Daoy (cell line): ENCODE data around the gene B4GAT1. TPM values are rescaled to one million over a fixed set of nuclear protein-coding genes. Genes with fewer than 3 reads are reported as not detected.
"Not testable (repeated sequence)": the region's sequence is repeated elsewhere in the genome, so short reads cannot be mapped to it uniquely, and the experiment has no call there.

Experiments
- DNase-seq: peaks from one replicate; pipeline ENCODE4 v3.0.0-alpha.2; 2015; ENCODE audit warnings: low read depth
- total RNA-seq: library from RNA; depleted of rRNA; stranded (reverse); fragments of >200 nt; shearing (Covaris generic); gene quantifications from 2 replicates; pipeline ENCODE4 v1.2.3, GENCODE V29; 2014

The B4GAT1 gene
- total RNA-seq, 1 experiment from 2014 or later: 34.5 TPM

DNA sequence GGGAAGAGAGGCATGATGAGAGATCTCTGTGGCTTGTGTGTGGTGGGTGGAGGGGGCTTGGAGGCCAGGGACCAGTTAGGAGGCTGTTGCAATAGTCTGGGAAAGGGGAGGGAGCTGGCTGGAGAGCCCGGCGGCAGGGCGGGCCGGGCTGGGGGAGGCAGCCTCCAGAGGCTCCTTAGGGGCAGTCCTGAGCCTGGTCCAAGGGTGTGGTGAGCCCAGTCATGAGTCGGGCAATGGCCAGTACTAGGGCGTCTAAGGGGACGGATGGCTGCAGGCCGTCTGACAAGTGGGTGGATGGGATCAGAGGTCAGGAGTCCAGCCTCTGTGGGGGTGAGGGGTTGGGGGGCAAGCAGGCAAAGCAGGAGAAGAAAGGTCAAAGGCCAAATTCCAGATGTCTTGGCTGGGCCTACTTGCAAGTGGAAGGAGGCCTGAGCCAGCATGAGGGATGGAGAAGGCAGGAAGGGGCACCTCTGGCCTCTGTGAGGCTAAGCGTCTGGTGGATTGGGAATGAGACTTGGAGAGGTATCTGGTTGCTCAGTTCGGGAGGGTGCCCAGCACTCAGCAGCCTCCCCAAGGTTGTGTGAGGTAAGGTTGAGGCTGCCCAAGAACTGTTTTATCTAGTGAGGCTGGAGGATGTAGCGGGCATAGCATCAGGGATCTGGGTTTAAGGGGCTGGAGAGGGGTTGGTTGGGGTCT lies 24.5 kb downstream of the B4GAT1 start:
- no peak for DNase-seq

DNA sequence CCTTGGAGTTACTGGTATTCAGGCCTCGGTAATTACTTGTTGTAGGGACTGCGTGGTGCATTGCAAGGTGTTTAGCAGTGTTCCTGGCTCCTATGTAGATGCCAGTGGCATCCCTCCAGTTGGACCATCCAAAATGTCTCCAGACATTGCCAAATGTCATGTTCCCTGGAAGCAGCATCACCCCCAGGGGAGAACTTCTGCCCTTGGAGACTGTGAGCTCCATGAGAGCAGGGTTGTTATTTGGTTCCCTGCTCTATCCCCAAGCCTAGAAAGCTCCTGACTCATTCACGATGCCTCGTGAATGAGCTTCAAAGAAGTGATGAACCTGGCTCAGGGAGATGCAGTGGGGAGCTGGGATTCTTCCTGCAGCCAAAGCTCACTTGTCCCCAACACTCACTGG lies 25.8 kb downstream of the B4GAT1 start:
- DNase-seq: no peak

DNA sequence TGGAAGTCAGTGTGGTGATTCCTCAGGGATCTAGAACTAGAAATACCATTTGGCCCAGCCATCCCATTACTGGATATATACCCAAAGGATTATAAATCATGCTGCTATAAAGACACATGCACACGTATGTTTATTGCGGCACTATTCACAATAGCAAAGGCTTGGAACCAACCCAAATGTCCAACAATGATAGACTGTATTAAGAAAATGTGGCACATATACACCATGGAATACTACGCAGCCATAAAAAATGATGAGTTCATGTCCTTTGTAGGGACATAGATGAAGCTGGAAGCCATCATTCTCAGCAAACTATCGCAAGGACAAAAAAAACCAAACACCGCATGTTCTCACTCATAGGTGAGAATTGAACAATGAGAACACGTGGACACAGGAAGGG lies 26.7 kb downstream of the B4GAT1 start:
- not testable (repeated sequence) for DNase-seq

DNA sequence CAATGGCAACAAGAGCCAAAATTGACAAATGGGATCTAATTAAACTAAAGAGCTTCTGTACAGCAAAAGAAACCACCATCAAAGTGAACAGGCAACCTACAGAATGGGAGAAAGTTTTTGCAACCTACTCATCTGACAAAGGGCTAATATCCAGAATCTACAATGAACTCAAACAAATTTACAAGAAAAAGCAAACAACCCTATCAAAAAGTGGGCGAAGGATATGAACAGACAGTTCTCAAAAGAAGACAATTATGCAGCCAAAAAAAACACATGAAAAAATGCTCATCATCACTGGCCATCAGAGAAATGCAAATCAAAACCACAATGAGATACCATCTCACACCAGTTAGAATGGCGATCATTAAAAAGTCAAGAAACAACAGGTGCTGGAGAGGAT lies 27.1 kb downstream of the B4GAT1 start:
- not testable (repeated sequence) for DNase-seq

DNA sequence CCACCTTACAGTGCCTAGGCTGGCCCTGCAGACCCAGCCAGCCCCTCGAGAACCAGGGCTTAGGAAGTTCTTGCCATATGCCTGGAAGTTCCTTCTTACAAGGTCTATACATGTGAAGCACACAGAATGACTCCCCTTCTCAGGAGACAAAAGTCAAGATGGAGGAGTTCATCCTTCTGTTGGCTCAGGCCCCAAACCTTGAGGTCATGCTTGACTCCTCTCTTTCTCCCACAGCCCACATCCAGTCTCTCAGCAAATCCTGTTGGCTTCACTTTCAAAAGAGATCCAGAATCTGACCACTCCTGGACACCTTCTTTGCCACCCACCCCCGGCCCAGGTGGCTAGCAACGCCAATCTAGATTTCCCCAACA lies 28.8 kb downstream of the B4GAT1 start:
- no peak for DNase-seq

DNA sequence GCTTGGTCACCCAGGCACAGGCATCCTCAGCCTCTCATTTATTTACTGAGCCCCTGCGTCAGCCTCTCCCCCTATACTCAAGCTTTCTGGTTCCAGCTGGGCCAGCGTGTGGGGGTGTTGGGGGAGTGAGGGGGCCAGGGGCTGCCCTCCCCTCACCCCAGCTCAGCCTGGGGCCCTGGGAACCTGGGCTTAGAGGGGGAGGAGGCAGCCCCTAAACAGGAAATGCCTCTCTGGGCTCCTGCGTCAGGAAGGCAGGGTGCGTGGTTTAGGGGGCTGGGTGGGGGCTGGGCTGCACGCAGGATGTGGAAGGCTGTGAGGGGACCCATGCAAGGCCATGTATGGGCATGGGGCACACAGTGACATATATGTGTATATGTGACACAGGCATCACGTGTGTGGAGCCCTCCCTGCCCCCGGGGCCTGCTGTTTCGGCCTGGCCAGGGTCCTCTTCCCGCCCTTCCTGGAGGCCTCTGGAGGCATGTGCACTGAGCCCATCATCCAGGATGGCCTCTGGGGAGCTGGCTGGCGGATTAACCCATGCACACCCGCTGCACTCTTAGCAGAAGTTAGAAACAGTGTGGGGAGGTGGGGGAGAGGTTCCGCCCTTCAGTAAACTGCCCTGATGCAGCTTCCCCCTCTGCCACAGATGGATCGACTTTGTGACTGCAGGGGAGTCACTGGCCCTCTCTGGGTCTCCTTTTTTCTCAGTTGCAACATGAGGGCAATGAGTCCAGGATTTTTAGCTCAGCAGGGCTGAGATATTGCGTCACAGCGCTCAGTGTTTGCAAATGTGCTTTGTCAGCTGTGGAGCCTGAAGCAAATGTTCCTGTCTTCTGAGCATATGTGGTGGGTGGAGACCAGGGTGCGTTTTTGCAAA lies 29.5 kb downstream of the B4GAT1 start:
- DNase-seq: no peak

DNA sequence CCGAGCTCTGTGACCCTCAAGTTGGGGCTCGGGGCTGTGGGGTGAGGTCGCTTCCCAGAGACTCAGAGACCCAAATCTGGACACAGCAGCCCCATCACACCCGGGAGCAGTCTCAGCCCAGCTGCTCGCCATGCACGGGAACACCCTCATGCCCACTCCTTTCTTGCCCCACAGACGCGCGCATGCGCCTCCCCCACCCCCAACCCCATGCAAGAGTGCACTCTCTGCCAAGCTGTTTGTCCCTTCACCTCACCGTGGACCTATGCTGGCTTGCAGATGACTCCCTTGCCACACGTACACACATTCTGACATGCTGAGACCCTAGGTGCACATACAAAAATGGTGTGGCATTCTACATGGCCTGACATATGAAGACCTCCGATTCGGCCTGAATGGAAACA lies 30.1 kb downstream of the B4GAT1 start:
- DNase-seq: no peak

DNA sequence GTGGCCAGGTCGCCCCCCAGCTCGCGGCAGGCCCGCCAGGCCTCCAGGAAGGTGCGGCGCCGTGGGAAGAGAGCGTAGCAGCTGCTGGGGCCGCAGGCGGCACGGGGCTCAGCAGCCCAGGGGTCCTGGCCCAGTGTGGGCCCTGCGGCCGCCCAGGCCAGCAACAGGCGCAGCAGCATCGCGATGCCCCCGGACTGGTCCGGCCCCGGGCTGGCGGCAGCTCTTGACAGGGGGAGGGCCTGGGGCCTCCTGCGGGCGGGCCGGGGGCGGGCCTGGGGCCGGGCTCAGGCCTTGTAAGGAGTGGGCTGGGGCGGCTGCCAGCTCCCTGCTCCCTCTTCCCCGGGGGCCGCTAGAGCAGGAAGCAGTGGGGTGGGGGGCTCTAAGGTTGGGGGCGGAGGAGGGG lies 30.6 kb downstream of the B4GAT1 start, which contains the start of gene CD248:
Gene CD248, minus strand, starts transcription at position 196 of the 403 bp plus-strand sequence. Its CDS starts 17 bp downstream, at position 179.
- DNase-seq: no peak

DNA sequence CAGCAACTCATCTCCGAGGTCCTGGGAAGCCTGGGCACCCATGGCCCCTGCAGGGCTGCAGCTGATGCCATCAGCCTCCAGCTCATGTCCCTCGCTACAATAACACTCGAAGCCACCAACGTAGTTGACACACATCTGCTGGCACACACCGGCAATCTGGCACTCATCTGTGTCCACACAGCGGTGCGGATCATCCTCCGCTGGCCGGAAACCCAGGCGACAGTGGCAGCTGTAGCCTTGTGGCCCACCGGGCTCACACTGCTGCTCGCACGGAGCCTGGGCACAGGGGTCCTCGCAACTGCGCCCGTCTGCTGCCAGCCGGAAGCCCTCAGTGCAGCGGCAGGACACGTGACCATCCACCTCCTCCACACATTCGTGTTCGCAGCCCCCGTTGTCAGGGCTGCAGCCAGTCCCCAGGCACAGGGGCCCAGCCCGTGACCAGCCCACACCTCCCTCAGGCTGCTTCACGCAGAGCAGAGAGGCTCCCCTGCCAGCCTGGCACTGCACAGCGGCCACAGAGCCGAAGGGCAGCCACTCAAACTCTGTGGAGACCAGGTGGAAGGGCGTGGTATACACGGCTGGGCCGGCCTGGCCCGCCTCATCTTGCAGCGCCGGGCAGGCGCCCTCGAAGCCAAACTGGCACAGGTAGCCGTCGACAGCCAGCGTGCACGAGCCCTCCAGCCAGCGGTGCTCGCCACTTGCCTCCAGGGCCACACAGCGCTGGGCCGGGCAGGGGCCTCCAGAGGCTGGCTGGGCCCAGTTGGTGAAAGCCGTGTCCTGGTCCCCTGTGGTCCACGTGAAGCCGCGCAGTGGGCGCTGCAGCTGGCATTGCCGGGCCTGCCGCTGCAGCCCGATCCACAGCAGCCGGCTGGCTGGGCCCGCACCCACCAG lies 31.3 kb downstream of the B4GAT1 start:
- no peak for DNase-seq

DNA sequence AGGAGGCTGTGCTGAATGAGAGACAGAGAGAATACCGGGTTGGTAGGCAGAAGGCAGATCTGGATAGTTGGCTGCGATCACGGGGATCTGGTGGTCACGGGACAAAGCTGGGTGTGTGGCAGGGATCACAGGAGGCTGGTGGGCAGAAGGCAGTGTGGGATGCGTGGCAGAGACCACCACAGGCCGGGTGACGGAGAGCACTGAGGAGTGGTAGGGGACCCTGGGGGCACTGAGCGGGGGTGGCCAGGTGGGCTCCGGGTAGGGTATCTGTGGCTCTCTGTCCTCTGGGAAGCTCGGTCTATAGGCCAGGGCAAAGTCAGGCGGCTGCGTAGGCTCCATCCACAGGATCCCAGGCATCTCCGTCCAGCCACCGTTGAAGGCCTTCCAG lies 31.9 kb downstream of the B4GAT1 start:
- DNase-seq: no peak

DNA sequence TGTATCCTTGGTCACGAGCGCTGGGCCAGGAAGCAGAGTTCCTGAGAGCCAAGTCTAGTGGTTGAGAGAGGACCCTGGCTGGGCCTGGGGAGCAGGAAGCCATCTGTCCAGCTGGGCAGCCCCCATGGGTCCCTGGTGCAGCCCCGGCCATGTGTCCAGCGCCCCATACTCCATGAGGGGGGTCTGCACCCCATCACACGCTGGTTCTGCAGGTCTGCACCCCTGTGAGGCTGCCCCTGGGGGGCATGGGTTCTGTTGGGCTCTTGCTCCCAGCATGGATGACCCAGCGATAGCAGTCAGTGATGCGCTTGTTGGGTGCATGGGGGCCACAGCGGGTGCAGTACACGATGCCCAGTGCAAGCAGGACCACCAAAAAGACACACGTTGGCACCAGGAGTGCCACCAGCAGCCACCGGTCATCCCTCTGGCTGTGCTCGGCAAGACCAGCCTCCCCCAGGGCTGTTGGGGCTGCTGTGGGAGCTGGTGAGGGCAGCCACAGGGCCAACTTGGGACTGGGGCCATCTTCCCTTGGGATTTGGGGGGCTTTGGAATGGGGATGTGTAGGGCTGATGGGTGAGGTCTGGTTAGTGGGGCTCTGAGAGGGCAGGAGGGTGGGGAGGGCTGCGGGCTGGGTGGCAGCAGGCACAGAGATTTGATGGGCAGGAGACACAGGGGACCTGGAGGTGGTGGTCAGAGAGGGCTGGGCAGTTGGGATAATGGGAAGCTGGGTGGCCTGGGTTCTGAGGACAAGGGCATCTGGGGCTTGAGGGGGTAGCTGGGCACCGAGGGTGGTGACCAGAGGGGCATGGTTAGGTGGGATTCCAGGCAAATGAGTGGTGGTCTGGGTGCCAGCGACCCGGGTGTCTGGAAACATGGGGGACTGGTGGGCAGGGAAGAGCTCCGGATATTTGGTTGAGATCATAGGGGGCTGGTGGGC lies 32.6 kb downstream of the B4GAT1 start:
- no peak for DNase-seq

DNA sequence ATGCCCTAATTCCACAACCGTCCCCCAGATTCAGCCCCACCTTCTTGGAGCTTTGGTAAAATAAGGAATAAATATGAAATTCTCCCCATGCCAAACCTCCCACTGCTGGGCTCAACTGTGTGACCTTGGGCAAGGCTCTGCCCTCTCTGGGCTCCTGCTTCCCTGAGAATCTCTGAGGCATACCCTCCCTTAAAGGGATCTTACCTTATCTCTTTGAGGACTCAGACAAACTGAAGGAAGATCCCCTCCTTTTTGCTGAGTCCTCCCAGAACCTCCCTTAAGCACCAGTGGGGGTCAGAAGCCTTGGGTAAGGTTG lies 33.3 kb downstream of the B4GAT1 start:
- DNase-seq: no peak

DNA sequence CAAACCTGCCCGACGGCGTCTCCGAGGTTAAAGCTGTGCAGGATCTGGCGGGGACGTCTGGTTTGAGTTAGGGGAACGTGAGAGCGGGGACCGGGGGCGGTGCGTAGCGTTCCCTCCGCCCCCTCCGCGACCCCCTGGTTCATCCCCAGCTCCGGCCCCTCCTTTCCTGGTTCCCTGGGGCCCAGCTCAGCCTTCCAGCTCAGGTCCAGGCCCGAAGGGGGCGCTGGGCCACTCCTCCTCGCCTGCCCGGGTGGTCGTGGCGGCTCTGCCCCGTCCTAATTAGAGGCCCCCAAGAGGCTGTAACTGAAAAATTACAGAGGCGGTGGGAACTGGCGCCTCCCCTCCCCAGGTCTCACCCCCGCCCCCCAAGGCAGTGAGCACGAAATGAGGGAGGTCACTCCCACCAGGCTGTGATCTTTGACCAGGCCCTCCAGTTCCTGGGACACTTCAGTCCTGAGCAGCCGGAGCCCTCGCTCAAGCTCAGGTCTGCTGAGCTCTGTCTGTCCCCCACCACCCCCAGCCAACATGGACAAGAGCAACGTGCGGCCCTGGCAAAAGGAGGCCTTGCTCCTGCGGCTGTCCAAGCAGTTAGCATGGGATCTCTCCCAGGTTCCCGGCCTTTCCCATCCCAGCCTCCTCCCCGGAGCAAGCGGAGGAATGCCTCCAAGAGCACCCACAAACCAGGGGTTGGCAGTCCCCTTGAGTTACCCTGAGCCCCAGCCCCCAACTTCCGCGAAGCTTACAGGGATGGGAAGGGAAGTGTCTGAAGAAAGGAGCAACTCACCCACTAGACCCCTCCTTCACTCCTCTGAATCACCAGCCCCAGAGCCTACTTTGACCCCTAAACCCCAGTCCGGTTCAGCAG lies 33.9 kb downstream of the B4GAT1 start:
- DNase-seq: no peak

DNA sequence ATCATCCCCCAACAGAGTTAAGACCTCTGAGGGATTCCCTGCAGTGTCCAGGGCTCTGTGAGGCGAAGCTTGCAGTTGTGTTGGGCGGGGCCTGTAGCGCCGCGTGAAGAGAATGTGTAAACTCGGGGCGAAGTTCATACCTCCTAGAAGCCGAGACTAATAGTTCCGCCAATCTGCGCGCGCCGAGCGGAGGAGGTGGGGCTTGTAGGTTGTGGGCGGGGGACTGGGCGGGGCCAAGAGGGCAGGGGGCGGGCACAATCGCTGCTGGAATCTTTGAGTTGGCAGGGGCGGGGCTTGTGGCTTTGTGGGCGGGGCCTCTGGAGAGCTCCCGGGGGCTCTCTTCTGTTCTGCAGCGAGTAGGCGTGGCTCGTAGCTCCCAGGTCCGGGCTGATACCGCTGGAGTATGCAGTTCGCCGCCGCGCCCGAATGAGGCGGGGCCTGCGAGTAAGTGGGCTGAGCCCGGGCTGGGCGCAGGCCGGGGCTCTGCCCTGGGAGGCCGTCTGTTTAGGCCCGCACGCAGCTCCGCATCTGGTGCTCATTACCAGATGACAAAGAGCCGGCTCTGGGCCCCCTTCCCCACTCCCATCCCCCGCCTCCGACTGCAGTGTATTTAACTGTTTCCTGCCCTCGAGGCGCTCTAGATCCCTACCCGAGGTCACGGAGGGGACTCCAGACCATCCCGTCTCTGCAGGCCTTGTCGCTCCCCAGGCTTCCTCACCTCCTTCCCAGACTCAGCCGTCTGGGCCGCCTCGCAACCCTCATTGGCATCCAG lies 34.7 kb downstream of the B4GAT1 start:
- DNase-seq: peak; percentile 98

DNA sequence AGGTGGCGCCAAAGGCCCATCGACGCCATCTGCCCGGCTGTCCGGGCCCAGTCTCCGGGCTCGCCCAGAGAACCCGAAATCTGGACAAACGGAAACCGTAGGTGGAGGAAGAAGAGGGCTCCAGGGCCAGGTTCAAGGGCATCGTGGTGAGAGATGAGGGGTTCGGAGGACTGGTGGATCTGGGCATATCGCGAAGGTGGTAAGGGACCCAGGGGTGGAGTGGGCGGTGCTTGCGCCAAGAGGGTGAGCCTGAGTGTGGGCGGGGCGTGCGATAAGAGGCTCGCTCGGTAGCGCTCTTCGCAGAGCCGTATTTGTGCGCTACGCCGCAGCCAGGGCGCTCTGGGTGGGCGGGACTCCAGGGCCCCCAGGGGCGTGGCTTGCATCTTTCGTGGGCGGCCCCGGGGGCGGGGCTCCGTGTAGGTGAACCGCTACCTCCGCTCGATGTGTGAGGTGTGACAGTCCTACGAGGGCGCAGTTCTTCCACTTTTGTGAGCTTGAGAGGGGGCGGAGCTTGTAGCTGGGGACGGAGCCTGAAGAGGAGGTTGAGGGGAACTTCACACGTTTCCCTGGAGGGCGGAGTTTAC lies 35.4 kb downstream of the B4GAT1 start:
- peak; percentile 93 for DNase-seq

DNA sequence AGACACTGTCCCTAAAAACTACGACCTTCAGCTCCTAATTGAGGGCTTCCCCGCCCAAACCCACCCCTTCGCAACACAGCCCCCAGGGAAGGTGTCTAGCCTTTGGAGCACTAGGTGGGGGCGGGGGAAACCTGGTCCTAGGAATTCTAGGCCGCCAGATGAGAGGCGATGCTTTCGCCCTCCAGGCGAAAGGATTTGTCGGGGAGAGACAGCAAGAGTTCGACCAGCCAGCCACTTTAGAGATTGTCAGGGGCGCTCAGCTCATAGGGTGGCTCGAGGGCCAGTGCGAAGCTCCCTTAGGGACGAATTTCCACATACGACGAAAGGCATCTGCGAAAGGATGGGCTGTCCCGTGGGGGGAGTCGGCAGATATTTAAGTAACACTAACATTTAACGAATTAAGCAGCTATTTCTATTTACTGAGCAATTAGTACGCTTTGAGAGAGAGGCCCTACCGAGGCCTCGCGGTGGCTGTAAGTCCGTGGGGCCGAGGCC lies 35.9 kb downstream of the B4GAT1 start:
- DNase-seq: no peak

DNA sequence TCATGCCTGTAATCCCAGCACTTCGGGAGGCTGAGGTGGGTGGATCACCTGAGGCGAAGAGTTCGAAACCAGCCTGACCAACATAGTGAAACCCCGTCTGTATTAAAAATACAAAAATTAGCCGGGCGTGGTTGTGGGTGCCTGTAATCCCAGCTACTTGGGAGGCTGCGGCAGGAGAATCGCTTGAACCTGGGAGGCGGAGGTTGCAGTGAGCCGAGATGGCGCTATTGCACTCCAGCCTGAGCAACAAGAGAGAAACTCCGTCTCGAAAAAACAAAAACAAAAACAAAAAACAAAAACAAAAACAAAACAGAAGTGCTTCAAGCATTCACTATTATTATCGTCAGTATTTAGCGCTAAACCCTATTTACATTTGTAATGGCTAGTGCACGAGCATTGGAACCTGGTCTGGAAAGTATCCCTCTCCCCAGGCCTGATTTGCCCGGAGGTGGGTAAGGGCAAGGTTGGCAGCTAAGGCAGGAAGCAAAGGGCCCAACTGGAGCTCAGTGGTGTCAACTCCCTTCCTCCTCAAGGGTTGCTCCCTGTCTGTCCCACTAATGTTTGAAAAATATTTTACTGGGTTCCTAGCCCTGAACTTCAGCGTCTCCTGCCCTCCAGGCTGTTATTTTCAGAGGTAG lies 36.5 kb downstream of the B4GAT1 start:
- DNase-seq: not testable (repeated sequence)

DNA sequence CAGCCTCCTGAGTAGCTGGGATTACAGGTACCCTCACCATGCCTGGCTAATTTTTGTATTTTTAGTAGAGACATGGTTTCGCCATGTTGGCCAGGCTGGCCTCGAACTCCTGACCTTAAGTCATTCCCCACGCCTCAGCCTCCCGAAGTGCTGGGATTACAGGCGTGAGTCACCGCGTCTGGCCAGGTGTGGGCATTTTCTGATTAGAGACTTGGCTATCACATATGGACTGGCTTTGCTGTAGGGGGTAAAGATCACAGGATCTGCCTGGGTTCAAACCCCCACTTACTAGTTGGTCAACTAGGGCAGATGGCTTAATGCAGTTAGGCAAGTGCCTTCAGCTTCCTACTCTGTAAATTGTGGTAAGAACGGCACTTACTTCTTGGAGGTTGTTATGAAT lies 37.1 kb downstream of the B4GAT1 start:
- no peak for DNase-seq
